Neuronal stem cell (in vitro differentiated cells): ENCODE results near the gene STARD3NL.

Experiments used
- DNase-seq: peaks from one replicate; pipeline ENCODE4 v3.0.0-alpha.2; 2013; ENCODE audit warnings: low spot score
- H2AFZ ChIP-seq: one replicate; pipeline ENCODE4 v1.6.1; 2013; ENCODE audit warnings: mild to moderate bottlenecking, low read length, inconsistent platforms
- H2AK5ac ChIP-seq: 2 replicates; pipeline ENCODE4 v1.6.1; 2013; ENCODE audit warnings: low read depth, mild to moderate bottlenecking, inconsistent platforms, low read length, moderate library complexity, mixed read lengths
- H2BK120ac ChIP-seq: 2 replicates; pipeline ENCODE4 v1.6.1; 2013; ENCODE audit warnings: low read depth, mild to moderate bottlenecking, inconsistent platforms, low read length, moderate library complexity, mixed read lengths
- H2BK12ac ChIP-seq: one replicate; pipeline ENCODE4 v1.6.1; 2013; ENCODE audit warnings: low read length, inconsistent platforms
- H2BK15ac ChIP-seq: 2 replicates; pipeline ENCODE4 v1.6.1; 2013; ENCODE audit warnings: mild to moderate bottlenecking, low read length, inconsistent platforms, mixed read lengths
- H2BK5ac ChIP-seq: one replicate; pipeline ENCODE4 v1.6.1; 2013; ENCODE audit warnings: inconsistent platforms, mild to moderate bottlenecking, low read length, moderate library complexity
- H3K14ac ChIP-seq: one replicate; pipeline ENCODE4 v1.6.1; 2013; ENCODE audit warnings: low read length, inconsistent platforms
- H3K18ac ChIP-seq: 2 replicates; pipeline ENCODE4 v1.6.1; 2013; ENCODE audit warnings: low read length, inconsistent platforms
- H3K23ac ChIP-seq: 2 replicates; pipeline ENCODE4 v1.6.1; 2013; ENCODE audit warnings: low read depth, mild to moderate bottlenecking, mixed read lengths, low read length, inconsistent platforms; ENCODE audit not compliant: poor library complexity
- H3K27ac ChIP-seq: replicated peaks from 3 replicates; pipeline ENCODE4 v1.5.1; 2013; ENCODE audit warnings: low read length, inconsistent platforms
- H3K27me3 ChIP-seq, 3 experiments: 2 replicates each; pipeline ENCODE4 v1.6.1; 2013; ENCODE audit warnings: low read length in 3 of 3, mild to moderate bottlenecking in 2 of 3, inconsistent platforms in 1 of 3, low read depth in 1 of 3, mixed read lengths in 1 of 3, moderate library complexity in 1 of 3; ENCODE audit not compliant: control insufficient read depth in 3 of 3, insufficient read depth in 3 of 3
- H3K36me3 ChIP-seq, 2 donors: replicated peaks in 1 of 2; 2 replicates each; pipeline ENCODE4 v1.6.1; 2013; ENCODE audit warnings: low read length in 2 of 2; ENCODE audit not compliant: control insufficient read depth in 2 of 2, insufficient read depth in 2 of 2
- H3K4ac ChIP-seq: 2 replicates; pipeline ENCODE4 v1.6.1; 2013; ENCODE audit warnings: inconsistent platforms, mild to moderate bottlenecking, low read length, moderate library complexity
- H3K4me1 ChIP-seq, 2 donors: 1 replicate in 1 of 2; 2 replicates in 1 of 2; pipeline ENCODE4 v1.6.1; 2013; ENCODE audit warnings: low read length in 2 of 2, low read depth in 1 of 2; ENCODE audit not compliant: control insufficient read depth in 2 of 2, insufficient read depth in 1 of 2
- H3K4me2 ChIP-seq: one replicate; pipeline ENCODE4 v1.6.1; 2013; ENCODE audit warnings: mild to moderate bottlenecking, low read length, inconsistent platforms; ENCODE audit not compliant: insufficient read depth, poor library complexity, severe bottlenecking
- H3K4me3 ChIP-seq, 2 donors: 2 replicates each; pipeline ENCODE4 v1.5.1; 2013; ENCODE audit warnings: low read length in 2 of 2, mild to moderate bottlenecking in 2 of 2, inconsistent platforms in 1 of 2, moderate library complexity in 1 of 2
- H3K79me1 ChIP-seq: one replicate; pipeline ENCODE4 v1.6.1; 2013; ENCODE audit warnings: low read depth, mild to moderate bottlenecking, inconsistent platforms, low read length, moderate library complexity
- H3K9ac ChIP-seq: one replicate; pipeline ENCODE4 v1.6.1; 2013; ENCODE audit warnings: mild to moderate bottlenecking, low read depth, low read length, inconsistent platforms; ENCODE audit not compliant: poor library complexity
- H3K9me3 ChIP-seq, 2 donors: replicated peaks in 1 of 2; 2 replicates each; pipeline versions ENCODE3 to v1.6.1; 2013; ENCODE audit warnings: low read length in 2 of 2, mild to moderate bottlenecking in 2 of 2, inconsistent platforms in 1 of 2, low read depth in 1 of 2, mixed read lengths in 1 of 2, moderate library complexity in 1 of 2; ENCODE audit not compliant: control insufficient read depth in 2 of 2, insufficient read depth in 1 of 2
- H4K8ac ChIP-seq: one replicate; pipeline ENCODE4 v1.6.1; 2013; ENCODE audit warnings: low read depth, mild to moderate bottlenecking, inconsistent platforms, low read length, moderate library complexity
- H4K91ac ChIP-seq: one replicate; pipeline ENCODE4 v1.6.1; 2013; ENCODE audit warnings: low read length, low read depth, mild to moderate bottlenecking, inconsistent platforms; ENCODE audit not compliant: poor library complexity
- WGBS, 2 donors: extraction: QIAGEN DNeasy Blood & Tissue Kit; methylation state at CpG; one replicate each; pipeline ENCODE4 v1.1.7; 2013; ENCODE audit warnings: missing lambda C conversion rate in 2 of 2, mixed read lengths in 1 of 2; ENCODE audit not compliant: insufficient read length in 2 of 2, insufficient replicate concordance in 1 of 2; ENCODE audit errors: extremely low coverage in 2 of 2; 5-methylcytosine and 5-hydroxymethylcytosine counted together

Gene STARD3NL

DNA sequence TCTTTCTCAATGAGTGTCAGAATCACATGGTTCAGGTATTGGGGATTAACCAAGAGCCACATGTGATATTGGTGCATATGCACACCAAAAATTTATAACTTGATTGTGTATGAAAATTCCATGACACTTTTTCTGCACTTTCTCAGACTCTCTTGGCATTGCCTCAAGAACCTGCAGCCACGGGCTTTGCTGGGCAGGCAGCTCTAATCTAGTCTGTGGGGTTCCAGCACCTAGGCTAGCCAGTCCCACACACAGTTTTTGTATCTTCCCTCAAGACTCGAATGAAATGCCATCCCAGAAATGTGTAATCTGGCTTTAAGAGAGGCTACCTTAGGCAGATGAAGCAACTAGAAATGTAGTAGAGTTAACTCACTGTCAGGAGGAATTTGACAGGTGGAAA lies 21.7 kb downstream of the STARD3NL start:
- WGBS, 2 donors: no CpG with 5 or more reads among the region's 2 CpGs
- Histone ChIP-seq H2BK15ac (no peak overlapping the region), H3K36me3 (peaks cover 2 to 20% of the 10 kb centered on the region in 2 donors), H4K8ac (no peak overlapping the region), H2AK5ac (no peak overlapping the region), H3K14ac (no peak overlapping the region), H3K4me3 (no peak overlapping the region), H3K18ac (no peak overlapping the region), H3K9ac (no peak overlapping the region), H3K27me3 (no peaks in the 10 kb centered on the region), H3K4ac (no peak overlapping the region), H3K23ac (no peak overlapping the region), H4K91ac (no peak overlapping the region), H2BK120ac (no peak overlapping the region), H3K27ac (no peak overlapping the region), H3K79me1 (peaks cover 2% of the 10 kb centered on the region), H3K9me3 (no peaks in the 10 kb centered on the region), H2BK5ac (no peak overlapping the region), H2BK12ac (no peak overlapping the region), H3K4me2 (no peak overlapping the region), H2AFZ (no peak overlapping the region), H3K4me1 (no peaks in the 10 kb centered on the region)
- no peak for DNase-seq

DNA sequence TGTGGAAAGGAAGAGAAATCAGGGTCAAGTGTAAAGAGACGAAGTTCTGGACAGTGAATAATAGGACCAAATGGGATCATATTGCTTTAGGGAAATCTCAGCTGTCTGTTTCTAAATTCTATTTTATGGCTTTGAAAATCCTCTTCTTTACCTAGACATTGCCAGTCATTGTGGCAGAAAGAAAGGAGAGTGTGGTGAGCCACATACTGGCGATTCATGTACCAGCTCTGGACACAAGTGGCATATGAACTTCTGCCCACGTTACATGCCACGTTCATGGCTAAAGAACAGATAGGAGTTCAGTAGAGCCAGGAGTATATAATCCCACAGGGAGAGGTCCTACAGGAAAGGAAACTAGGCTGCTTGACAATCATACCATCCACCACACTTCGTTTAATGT lies 28.0 kb downstream of the STARD3NL start:
- H3K14ac ChIP-seq: no peak overlapping the region
- no peak overlapping the region for H3K4me3 ChIP-seq
- no peaks in the 10 kb centered on the region for H3K4me1 ChIP-seq
- no peaks in the 10 kb centered on the region for H3K9me3 ChIP-seq
- H3K4ac ChIP-seq: no peak overlapping the region
- WGBS, 2 donors: no CpG with 5 or more reads among the region's 5 CpGs
- H3K79me1 ChIP-seq: no peaks in the 10 kb centered on the region
- H3K36me3 ChIP-seq: peaks cover 9 to 58% of the 10 kb centered on the region in 2 donors
- H3K23ac ChIP-seq: no peak overlapping the region
- H2BK12ac ChIP-seq: no peak overlapping the region
- H3K27ac ChIP-seq: no peak overlapping the region
- no peak overlapping the region for H3K9ac ChIP-seq
- no peak overlapping the region for H4K91ac ChIP-seq
- no peak overlapping the region for H2AK5ac ChIP-seq
- H2BK120ac ChIP-seq: no peak overlapping the region
- no peak overlapping the region for H2BK5ac ChIP-seq
- H3K27me3 ChIP-seq: no peaks in the 10 kb centered on the region
- H3K18ac ChIP-seq: no peak overlapping the region
- no peak overlapping the region for H4K8ac ChIP-seq
- H3K4me2 ChIP-seq: no peak overlapping the region
- H2BK15ac ChIP-seq: no peak overlapping the region
- DNase-seq: no peak
- no peak overlapping the region for H2AFZ ChIP-seq

- Histone ChIP-seq H3K9me3 (no peaks in the 10 kb centered on the region), H3K23ac (no peak overlapping the region), H2AK5ac (no peak overlapping the region), H3K27me3 (no peaks in the 10 kb centered on the region), H2BK5ac (no peak overlapping the region), H4K91ac (no peak overlapping the region), H4K8ac (no peak overlapping the region), H3K14ac (no peak overlapping the region), H3K18ac (no peak overlapping the region), H2BK120ac (no peak overlapping the region), H2BK15ac (no peak overlapping the region), H3K4me3 (no peak overlapping the region), H3K27ac (no peak overlapping the region), H3K4me2 (no peak overlapping the region), H3K79me1 (no peaks in the 10 kb centered on the region), H2BK12ac (no peak overlapping the region), H3K4ac (no peak overlapping the region), H3K36me3 (peaks cover 8 to 61% of the 10 kb centered on the region in 2 donors), H3K4me1 (peaks cover 0 to 4% of the 10 kb centered on the region in 2 donors), H3K9ac (no peak overlapping the region), H2AFZ (no peak overlapping the region)
- no CpG with 5 or more reads among the region's 1 CpG for WGBS, 2 donors
- DNase-seq: no peak
Measured at GRCh38 chr7:38207843-38208242, 29.8 kb downstream of the STARD3NL start.

- H2BK12ac ChIP-seq: no peak overlapping the region
- H4K8ac ChIP-seq: no peak overlapping the region
- H3K18ac ChIP-seq: no peak overlapping the region
- H3K27ac ChIP-seq: no peak overlapping the region
- H3K9ac ChIP-seq: no peak overlapping the region
- no peak overlapping the region for H4K91ac ChIP-seq
- no peak overlapping the region for H2BK120ac ChIP-seq
- no peak overlapping the region for H2BK5ac ChIP-seq
- H3K4ac ChIP-seq: no peak overlapping the region
- WGBS, 2 donors: no CpG with 5 or more reads among the region's 1 CpG
- peaks cover 11 to 96% of the 10 kb centered on the region in 2 donors for H3K36me3 ChIP-seq
- DNase-seq: no peak
- no peak overlapping the region for H2BK15ac ChIP-seq
- H3K4me3 ChIP-seq: no peak overlapping the region
- H3K14ac ChIP-seq: no peak overlapping the region
- H2AK5ac ChIP-seq: no peak overlapping the region
- no peaks in the 10 kb centered on the region for H3K79me1 ChIP-seq
- H3K9me3 ChIP-seq: no peaks in the 10 kb centered on the region
- H3K27me3 ChIP-seq: no peaks in the 10 kb centered on the region
- H2AFZ ChIP-seq: no peak overlapping the region
- H3K4me1 ChIP-seq: peaks cover 0 to 4% of the 10 kb centered on the region in 2 donors
- H3K23ac ChIP-seq: no peak overlapping the region
- no peak overlapping the region for H3K4me2 ChIP-seq
Measured at GRCh38 chr7:38211486-38211885, 33.4 kb downstream of the STARD3NL start.
